ENCODE measurements around the gene CNTNAP2.
"Not testable (repeated sequence)": the region's sequence is repeated elsewhere in the genome, so short reads cannot be mapped to it uniquely, and the experiment has no call there.

CNTNAP2 gene

DNA sequence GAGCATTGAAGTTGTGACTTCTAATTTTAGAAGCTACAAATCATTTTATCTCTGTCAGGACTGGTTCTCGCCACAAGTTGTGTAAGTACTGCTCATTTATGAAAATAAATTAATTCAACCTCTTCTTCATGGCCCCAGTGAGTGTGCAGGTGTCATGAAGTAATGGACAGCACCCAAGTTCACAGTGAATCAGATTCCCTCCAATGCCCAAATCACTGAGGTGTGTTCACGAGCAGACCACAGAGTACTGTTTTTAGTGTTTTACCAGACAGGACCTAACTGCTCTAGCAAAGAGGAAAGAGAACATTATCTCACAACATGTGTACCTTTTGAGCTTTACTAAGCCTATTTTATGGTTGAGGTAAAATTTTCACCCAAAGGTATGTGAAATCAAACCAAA, 980.0 kb downstream of the CNTNAP2 start:
- DNase-seq (ENCODE audit: low read depth, low spot score), result no peak

DNA sequence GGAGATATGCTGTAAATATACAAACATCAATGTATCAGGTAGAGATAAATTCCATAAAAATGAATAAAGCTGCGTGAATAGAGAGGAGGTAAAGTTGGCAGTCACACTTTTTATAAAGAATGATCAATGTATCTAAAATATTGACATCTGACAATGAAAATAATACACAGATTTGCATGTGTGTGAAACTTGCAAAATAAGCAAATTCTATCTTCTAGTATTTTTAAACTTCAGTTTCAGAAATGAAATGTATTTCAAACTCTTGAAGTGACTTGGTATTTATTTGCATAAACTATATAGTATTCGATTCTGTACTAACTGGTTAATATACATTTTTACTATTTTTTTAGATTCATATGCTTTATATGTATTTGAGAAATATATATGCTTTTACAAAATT, 986.6 kb downstream of the CNTNAP2 start:
- no peak for DNase-seq (ENCODE audit: low read depth, low spot score)

DNA sequence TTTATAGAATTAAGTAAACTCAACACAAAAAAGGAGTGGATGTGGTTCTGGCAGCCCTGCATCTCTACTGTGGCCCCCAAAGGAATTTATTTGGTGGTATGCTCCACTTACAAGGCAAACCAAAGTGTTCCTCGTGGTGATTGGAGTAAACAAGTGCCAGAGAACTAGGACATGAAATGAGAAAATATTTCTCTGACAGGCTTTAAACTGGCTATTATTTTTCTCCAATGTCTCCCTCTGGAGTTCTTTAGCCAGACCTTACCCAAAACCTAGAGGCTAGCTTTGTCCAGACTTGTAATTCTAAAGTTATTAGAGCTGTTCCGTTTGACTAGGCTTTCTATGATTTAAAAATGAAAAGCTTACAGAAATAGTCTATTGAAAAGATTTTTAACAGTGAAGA, 990.1 kb downstream of the CNTNAP2 start:
- no peak for DNase-seq (ENCODE audit: low read depth, low spot score)

- not testable (repeated sequence) for DNase-seq (ENCODE audit: low read depth, low spot score)
Measured at GRCh38 chr7:147114525-147114924, 997.9 kb downstream of the CNTNAP2 start.

- DNase-seq (ENCODE audit: low read depth, low spot score), result no peak
Measured at GRCh38 chr7:147136352-147136751, 1019.8 kb downstream of the CNTNAP2 start.

- peak; percentile 12 for DNase-seq (ENCODE audit: low read depth, low spot score)
Measured at GRCh38 chr7:147145194-147145593, 1028.6 kb downstream of the CNTNAP2 start.

GRCh38 chr7:147146169-147146568, 1029.6 kb downstream of the CNTNAP2 start:
- no peak for DNase-seq (ENCODE audit: low read depth, low spot score)

GRCh38 chr7:147151661-147152060, 1035.1 kb downstream of the CNTNAP2 start:
- DNase-seq (ENCODE audit: low read depth, low spot score), result no peak

DNA sequence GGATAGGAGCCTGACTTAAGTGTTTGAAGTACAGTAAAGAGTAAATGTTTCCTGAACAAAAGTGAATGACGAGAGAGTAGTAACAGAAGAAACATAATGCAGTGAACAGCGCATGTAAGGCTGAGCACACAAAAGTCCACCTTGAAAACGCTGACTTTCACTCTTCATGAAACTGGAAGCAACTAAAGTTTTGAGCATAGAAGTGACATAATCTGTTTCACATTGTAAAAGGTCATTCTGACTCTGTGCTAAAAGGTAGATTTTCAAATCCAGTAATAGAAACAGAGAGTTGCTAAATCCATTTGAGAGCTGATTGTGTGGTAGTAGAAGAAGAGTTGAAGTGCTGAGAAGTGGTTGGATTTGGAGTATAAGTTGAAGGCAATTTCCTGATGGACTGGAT, 1037.0 kb downstream of the CNTNAP2 start:
- no peak for DNase-seq (ENCODE audit: low read depth, low spot score)

DNA sequence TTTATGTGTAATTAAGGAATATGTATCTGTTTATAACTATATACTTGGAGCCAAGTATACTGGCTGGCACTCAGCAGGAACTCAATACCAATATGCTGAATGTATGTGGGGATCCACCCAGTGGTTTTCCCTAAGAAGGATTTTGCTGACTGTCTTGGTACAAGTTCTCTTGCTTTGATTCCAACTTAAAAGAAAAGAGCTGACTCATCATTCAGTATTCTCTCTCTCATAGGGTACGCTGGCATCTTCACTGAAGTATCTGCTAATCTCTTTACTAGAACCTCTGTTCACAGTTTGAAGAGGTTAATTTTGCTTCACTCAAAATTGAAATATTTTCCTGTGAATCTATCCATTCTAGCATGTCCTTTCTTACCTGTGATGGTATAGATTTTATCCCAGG, 1044.8 kb downstream of the CNTNAP2 start:
- DNase-seq (ENCODE audit: low read depth, low spot score), result no peak

GRCh38 chr7:147170341-147171012, 1053.9 kb downstream of the CNTNAP2 start:
- no peak for DNase-seq (ENCODE audit: low read depth, low spot score)

- no peak for DNase-seq (ENCODE audit: low read depth, low spot score)
Measured at GRCh38 chr7:147171013-147171391, 1054.4 kb downstream of the CNTNAP2 start.

DNA sequence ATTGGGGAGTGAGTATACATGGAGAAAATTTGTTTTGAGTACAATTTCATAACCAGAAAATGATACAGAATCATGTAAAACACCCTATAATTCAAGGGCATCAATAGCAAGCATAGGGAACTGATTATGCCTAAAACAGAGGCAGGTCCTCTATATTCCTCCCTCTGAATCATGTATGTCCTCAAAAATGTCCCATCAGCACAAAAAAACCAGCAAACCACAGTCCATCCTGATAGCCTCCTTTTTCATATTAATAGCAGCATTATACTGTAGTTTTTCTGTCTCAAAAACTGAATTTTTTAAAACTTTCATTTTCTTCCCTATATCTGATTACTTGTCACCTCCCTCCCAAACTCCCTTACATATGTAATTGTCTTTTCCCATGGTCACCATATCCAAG, 1057.3 kb downstream of the CNTNAP2 start:
- DNase-seq (ENCODE audit: low read depth, low spot score), result no peak

- DNase-seq (ENCODE audit: low read depth, low spot score), result no peak
Measured at GRCh38 chr7:147182874-147183273, 1066.3 kb downstream of the CNTNAP2 start.

GRCh38 chr7:147183276-147183675, 1066.7 kb downstream of the CNTNAP2 start:
- no peak for DNase-seq (ENCODE audit: low read depth, low spot score)

- DNase-seq (ENCODE audit: low read depth, low spot score), result no peak
Measured at GRCh38 chr7:147188467-147188866, 1071.9 kb downstream of the CNTNAP2 start.

DNA sequence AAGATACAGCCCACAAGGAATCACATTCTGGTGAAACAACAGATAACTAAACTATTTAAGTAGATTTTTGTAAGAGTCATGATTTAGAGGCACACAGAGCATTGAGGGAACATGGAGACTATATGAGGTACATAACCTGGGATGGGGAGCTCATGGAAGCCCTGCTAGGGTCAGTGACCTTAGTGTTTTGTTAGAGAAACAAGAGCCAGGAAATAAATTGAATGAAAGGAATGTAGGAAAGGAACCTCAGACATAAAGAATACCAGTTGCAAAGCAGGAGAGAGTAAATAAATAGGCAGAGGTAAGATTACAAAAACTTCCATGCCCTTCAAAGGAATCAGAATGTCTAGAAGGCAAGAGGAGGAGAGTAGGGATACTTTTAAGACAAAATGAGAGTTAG, 1076.9 kb downstream of the CNTNAP2 start:
- DNase-seq (ENCODE audit: low read depth, low spot score), result no peak

DNA sequence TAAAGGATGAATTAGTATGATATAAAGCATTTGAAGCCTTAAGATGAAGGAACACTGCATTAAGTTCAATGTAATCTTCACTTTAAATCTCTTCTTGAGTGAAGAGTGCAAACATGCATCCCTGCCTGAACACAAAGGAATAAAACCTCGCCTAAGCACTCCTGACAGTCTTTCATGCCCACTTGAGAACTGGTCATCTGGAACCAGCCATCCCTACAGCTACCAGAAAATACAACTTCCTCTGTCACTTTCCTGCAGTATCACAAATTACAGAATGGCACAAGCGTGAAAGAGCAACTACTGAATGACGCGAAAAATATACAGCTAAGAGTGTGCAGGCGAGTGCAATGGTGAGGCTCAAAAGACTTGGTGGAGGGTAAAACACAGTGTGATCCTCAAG, 1079.9 kb downstream of the CNTNAP2 start:
- no peak for DNase-seq (ENCODE audit: low read depth, low spot score)

DNA sequence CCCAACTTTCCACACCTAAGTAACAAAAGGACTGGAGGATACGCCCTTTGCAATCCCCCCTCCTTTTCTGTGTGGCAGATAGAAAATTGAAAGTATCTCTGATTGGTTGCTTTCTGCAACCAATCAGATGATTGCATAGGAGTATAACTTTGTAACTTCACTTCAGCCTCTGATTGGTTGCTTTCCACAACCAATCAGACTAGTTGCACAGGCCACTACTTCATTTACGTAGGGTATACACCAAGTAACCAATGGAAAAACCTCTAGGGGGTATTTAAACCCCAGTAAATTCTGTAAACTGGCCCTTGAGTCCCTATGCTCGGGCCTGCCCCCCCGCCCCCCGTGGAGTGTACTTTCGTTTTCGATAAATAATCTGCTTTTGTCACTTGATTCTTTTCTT, 1080.4 kb downstream of the CNTNAP2 start:
- DNase-seq (ENCODE audit: low read depth, low spot score), result no peak

DNA sequence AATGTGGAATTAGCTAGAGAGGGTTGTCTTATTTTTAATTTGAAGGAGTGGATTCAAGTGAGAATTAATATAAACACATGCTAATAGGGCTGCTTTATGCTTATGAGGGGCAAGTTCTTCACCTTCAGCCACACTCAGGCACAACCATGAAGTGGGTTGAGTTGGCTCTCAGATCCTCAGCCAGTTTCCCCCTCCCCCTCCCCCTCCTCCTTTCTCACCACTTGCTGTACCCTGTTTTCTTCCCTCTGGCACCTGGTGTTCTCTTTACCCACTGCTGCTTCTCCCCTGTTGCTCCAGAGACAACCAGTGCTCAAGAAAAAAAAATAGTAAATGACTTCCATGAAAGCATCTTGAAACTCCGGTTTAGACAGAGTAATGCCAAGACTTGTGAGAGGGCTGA, 1083.3 kb downstream of the CNTNAP2 start:
- DNase-seq (ENCODE audit: low read depth, low spot score), result no peak

GRCh38 chr7:147207988-147208387, 1091.4 kb downstream of the CNTNAP2 start:
- no peak for DNase-seq (ENCODE audit: low read depth, low spot score)

GRCh38 chr7:147231275-147231674, 1114.7 kb downstream of the CNTNAP2 start:
- no peak for DNase-seq (ENCODE audit: low read depth, low spot score)

DNA sequence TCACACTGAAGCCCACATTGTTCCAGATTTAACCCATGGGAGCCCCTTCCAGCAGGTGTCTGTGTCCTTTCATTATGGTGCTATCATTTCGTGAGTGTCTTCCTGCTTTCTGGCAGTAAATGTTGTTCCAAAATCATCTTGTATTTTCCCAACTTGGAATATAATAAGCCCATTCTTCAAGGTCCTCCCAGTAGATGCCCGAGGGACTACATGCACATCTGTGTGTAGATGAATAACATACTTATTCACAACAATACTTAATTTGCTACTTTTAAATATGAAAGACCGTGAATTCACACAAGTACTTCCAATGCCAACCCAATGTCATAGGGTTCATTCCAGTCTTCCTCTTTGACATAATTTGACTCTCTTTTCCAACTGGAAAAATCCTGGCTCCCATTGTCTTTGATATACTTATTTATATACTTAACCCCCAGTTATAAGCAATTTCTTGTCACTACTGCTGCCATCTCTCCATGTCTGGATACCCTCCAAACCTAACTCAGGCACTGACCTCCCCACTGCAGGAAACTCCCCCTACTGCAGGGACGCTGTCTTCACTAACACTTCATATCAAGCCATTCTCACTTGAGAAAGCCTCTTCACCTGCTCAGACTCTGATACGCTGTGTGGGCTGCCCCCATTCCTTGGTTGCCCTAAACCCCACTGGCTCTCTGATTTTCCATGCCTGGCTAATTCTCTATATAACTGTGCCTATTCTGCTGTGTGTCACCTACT, 1119.2 kb downstream of the CNTNAP2 start:
- DNase-seq (ENCODE audit: low read depth, low spot score), result no peak

Measured in iPS DF 19.7 (cell line).